Memory B cell (primary cell): ENCODE results near the gene SFSWAP.
"Not testable (repeated sequence)": the region's sequence is repeated elsewhere in the genome, so short reads cannot be mapped to it uniquely, and the experiment has no call there.

Source experiments
- ATAC-seq: fragments of 150-1000 bp; cut with Tn5 transposase; 2 replicates; pipeline ENCODE4 v1.10.0; 2021; ENCODE audit warnings: low read depth, mild to moderate bottlenecking, moderate library complexity
- DNase-seq, 2 donors: peaks; one replicate each; pipeline ENCODE4 v3.0.0; 2022; ENCODE audit warnings: low spot score in 2 of 2
- H3K27ac Mint-ChIP-seq: one replicate; pipeline ENCODE4 v1.8.0; 2022; ENCODE audit warnings: mild to moderate bottlenecking, moderate library complexity, mixed read lengths
- H3K27me3 Mint-ChIP-seq: one replicate; pipeline ENCODE4 v1.8.0; 2022; ENCODE audit warnings: mixed read lengths
- H3K36me3 Mint-ChIP-seq: one replicate; pipeline ENCODE4 v1.8.0; 2022; ENCODE audit warnings: mild to moderate bottlenecking, mixed read lengths
- H3K4me1 Mint-ChIP-seq: one replicate; pipeline ENCODE4 v1.8.0; 2022; ENCODE audit warnings: mixed read lengths
- H3K4me3 Mint-ChIP-seq: one replicate; pipeline ENCODE4 v1.8.0; 2022; ENCODE audit warnings: mild to moderate bottlenecking, moderate library complexity, mixed read lengths
- H3K9me3 Mint-ChIP-seq: one replicate; pipeline ENCODE4 v1.8.0; 2022; ENCODE audit warnings: mixed read lengths

SFSWAP gene

GRCh38 chr12:131743880-131744279 lies 33.0 kb downstream of the SFSWAP start:
- not testable (repeated sequence) for H3K9me3 Mint-ChIP-seq, H3K27ac Mint-ChIP-seq, DNase-seq, ATAC-seq, H3K4me3 Mint-ChIP-seq, H3K27me3 Mint-ChIP-seq, H3K4me1 Mint-ChIP-seq
- H3K36me3 Mint-ChIP-seq: peaks cover 47% of the 10 kb centered on the region

GRCh38 chr12:131744675-131745074 lies 33.8 kb downstream of the SFSWAP start:
- DNase-seq, H3K27ac Mint-ChIP-seq, H3K9me3 Mint-ChIP-seq, H3K4me3 Mint-ChIP-seq, H3K4me1 Mint-ChIP-seq, H3K27me3 Mint-ChIP-seq, ATAC-seq: not testable (repeated sequence)
- peaks cover 49% of the 10 kb centered on the region for H3K36me3 Mint-ChIP-seq

GRCh38 chr12:131745706-131746105 lies 34.8 kb downstream of the SFSWAP start:
- ATAC-seq (no peak), DNase-seq (no peak)
- H3K9me3 Mint-ChIP-seq: peaks cover 6% of the 10 kb centered on the region
- H3K4me3 Mint-ChIP-seq: no peak overlapping the region
- H3K4me1 Mint-ChIP-seq: peaks cover 4% of the 10 kb centered on the region
- H3K27me3 Mint-ChIP-seq: no peaks in the 10 kb centered on the region
- peaks cover 44% of the 10 kb centered on the region for H3K36me3 Mint-ChIP-seq
- no peak overlapping the region for H3K27ac Mint-ChIP-seq

GRCh38 chr12:131747276-131748177 lies 36.6 kb downstream of the SFSWAP start:
- DNase-seq: no peak
- Mint-ChIP-seq H3K4me1 (peaks cover 4% of the 10 kb centered on the region), H3K27me3 (no peaks in the 10 kb centered on the region), H3K36me3 (peaks cover 40% of the 10 kb centered on the region), H3K27ac (peak overlapping the region; percentile 61), H3K4me3 (no peak overlapping the region), H3K9me3 (peaks cover 6% of the 10 kb centered on the region)
- no peak for ATAC-seq

- Mint-ChIP-seq H3K36me3 (peaks cover 31% of the 10 kb centered on the region), H3K4me1 (peaks cover 4% of the 10 kb centered on the region), H3K9me3 (no peaks in the 10 kb centered on the region), H3K27me3 (no peaks in the 10 kb centered on the region), H3K4me3 (no peak overlapping the region), H3K27ac (no peak overlapping the region)
- ATAC-seq: no peak
- DNase-seq: no peak
Measured at GRCh38 chr12:131749618-131750315, 38.9 kb downstream of the SFSWAP start.

- ATAC-seq: no peak
- Mint-ChIP-seq H3K27ac (no peak overlapping the region), H3K4me3 (no peak overlapping the region), H3K36me3 (peaks cover 31% of the 10 kb centered on the region), H3K4me1 (peaks cover 9% of the 10 kb centered on the region), H3K27me3 (no peaks in the 10 kb centered on the region), H3K9me3 (no peaks in the 10 kb centered on the region)
- no peak for DNase-seq
Measured at GRCh38 chr12:131751335-131751734, 40.4 kb downstream of the SFSWAP start.

- peaks cover 4% of the 10 kb centered on the region for H3K4me1 Mint-ChIP-seq
- no peak for DNase-seq
- no peak overlapping the region for H3K27ac Mint-ChIP-seq
- H3K36me3 Mint-ChIP-seq: peaks cover 31% of the 10 kb centered on the region
- no peaks in the 10 kb centered on the region for H3K9me3 Mint-ChIP-seq
- no peak for ATAC-seq
- H3K4me3 Mint-ChIP-seq: no peak overlapping the region
- H3K27me3 Mint-ChIP-seq: no peaks in the 10 kb centered on the region
Measured at GRCh38 chr12:131752451-131752850, 41.6 kb downstream of the SFSWAP start.

GRCh38 chr12:131753005-131753404 lies 42.1 kb downstream of the SFSWAP start:
- Mint-ChIP-seq H3K9me3 (no peaks in the 10 kb centered on the region), H3K4me3 (no peak overlapping the region), H3K4me1 (peaks cover 4% of the 10 kb centered on the region), H3K36me3 (peaks cover 32% of the 10 kb centered on the region), H3K27me3 (no peaks in the 10 kb centered on the region), H3K27ac (no peak overlapping the region)
- ATAC-seq (no peak), DNase-seq (no peak)

- H3K9me3 Mint-ChIP-seq: no peaks in the 10 kb centered on the region
- H3K4me3 Mint-ChIP-seq: no peak overlapping the region
- no peaks in the 10 kb centered on the region for H3K27me3 Mint-ChIP-seq
- no peak for DNase-seq
- no peak for ATAC-seq
- no peak overlapping the region for H3K27ac Mint-ChIP-seq
- peaks cover 35% of the 10 kb centered on the region for H3K36me3 Mint-ChIP-seq
- H3K4me1 Mint-ChIP-seq: peaks cover 4% of the 10 kb centered on the region
Measured at GRCh38 chr12:131753757-131754156, 42.9 kb downstream of the SFSWAP start.

- no peak overlapping the region for H3K4me3 Mint-ChIP-seq
- H3K36me3 Mint-ChIP-seq: peaks cover 35% of the 10 kb centered on the region
- H3K27ac Mint-ChIP-seq: no peak overlapping the region
- no peaks in the 10 kb centered on the region for H3K27me3 Mint-ChIP-seq
- no peaks in the 10 kb centered on the region for H3K9me3 Mint-ChIP-seq
- DNase-seq (no peak), ATAC-seq (no peak)
- peaks cover 4% of the 10 kb centered on the region for H3K4me1 Mint-ChIP-seq
Measured at GRCh38 chr12:131754184-131754583, 43.3 kb downstream of the SFSWAP start.

- H3K36me3 Mint-ChIP-seq: peaks cover 33% of the 10 kb centered on the region
- peak in 1 of 2 donors; percentile 39 for DNase-seq
- no peak overlapping the region for H3K4me3 Mint-ChIP-seq
- peaks cover 4% of the 10 kb centered on the region for H3K4me1 Mint-ChIP-seq
- no peaks in the 10 kb centered on the region for H3K27me3 Mint-ChIP-seq
- H3K9me3 Mint-ChIP-seq: no peaks in the 10 kb centered on the region
- peak; percentile 98 for ATAC-seq
- no peak overlapping the region for H3K27ac Mint-ChIP-seq
Measured at GRCh38 chr12:131755305-131756113, 44.6 kb downstream of the SFSWAP start.

- Mint-ChIP-seq H3K36me3 (peaks cover 42% of the 10 kb centered on the region), H3K27me3 (no peaks in the 10 kb centered on the region), H3K27ac (no peak overlapping the region), H3K9me3 (no peaks in the 10 kb centered on the region), H3K4me1 (peaks cover 7% of the 10 kb centered on the region), H3K4me3 (no peak overlapping the region)
- no peak for ATAC-seq
- DNase-seq: no peak
Measured at GRCh38 chr12:131756441-131756840, 45.6 kb downstream of the SFSWAP start.

GRCh38 chr12:131757111-131757510 lies 46.2 kb downstream of the SFSWAP start:
- no peak for ATAC-seq
- H3K27ac Mint-ChIP-seq: no peak overlapping the region
- H3K4me3 Mint-ChIP-seq: no peak overlapping the region
- H3K36me3 Mint-ChIP-seq: peaks cover 42% of the 10 kb centered on the region
- DNase-seq: no peak
- H3K9me3 Mint-ChIP-seq: no peaks in the 10 kb centered on the region
- H3K4me1 Mint-ChIP-seq: peaks cover 7% of the 10 kb centered on the region
- no peaks in the 10 kb centered on the region for H3K27me3 Mint-ChIP-seq
